ENCODE results near the gene VSTM2L. TPM values are rescaled to one million over a fixed set of nuclear protein-coding genes. Genes with fewer than 3 reads are reported as not detected.

The VSTM2L gene
- total and polyA plus RNA-seq, 2 donors (not counting 3 experiments of a cell fraction or from before 2014, with no cell fraction given): 0.18 TPM; not detected in 1

DNA sequence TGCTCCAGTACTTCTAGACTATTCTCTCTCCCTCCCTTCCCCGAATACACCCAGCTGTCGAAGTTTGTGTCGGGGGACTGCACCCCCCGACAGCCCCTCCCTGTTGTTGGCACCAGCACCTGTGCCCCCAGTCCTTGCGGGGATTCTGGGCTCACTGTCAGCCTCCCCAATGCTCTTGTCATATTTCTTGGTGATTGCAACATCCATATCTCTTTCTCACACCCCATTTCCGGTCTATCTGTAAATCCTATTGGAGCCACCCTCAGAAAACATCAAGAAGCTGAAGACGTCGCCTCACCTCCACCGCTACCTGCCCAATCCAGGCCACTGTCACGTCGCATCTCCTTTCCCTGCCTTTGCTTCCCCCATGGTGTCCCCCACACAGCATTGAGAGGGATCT lies 32.6 kb upstream of the VSTM2L start:
- Histone ChIP-seq H3K4me3 (replicated peaks in 1 of 3; ENCODE audit: insufficient read depth in 1 of 3, low read depth in 1 of 3, low read length in 3 of 3) (no peak overlapping the region), H3K36me3 (ENCODE audit: control insufficient read depth in 2 of 2, extremely low read depth in 1 of 2, insufficient read depth in 2 of 2, low read length in 2 of 2) (peaks cover 0 to 6% of the 10 kb centered on the region in 2 experiments), H3K9me3 (replicated peaks; ENCODE audit: control insufficient read depth, insufficient read depth, low read length) (no peaks in the 10 kb centered on the region), H3K4me2 (ENCODE audit: insufficient read depth, low read length) (no peak overlapping the region), H3K79me2 (ENCODE audit: control insufficient read depth, insufficient read depth, low read length) (no peaks in the 10 kb centered on the region), H3K9me1 (replicated peaks; ENCODE audit: control insufficient read depth, extremely low read depth, insufficient read depth, low read length) (no peaks in the 10 kb centered on the region), H2AFZ (ENCODE audit: low read depth, low read length) (no peak overlapping the region), H3K27ac (ENCODE audit: insufficient read depth, low read depth, low read length) (no peak overlapping the region), H3K27me3 (ENCODE audit: control insufficient read depth in 2 of 2, insufficient read depth in 2 of 2, low read length in 2 of 2) (no peaks in the 10 kb centered on the region), H3K9ac (replicated peaks; ENCODE audit: extremely low read depth, insufficient read depth, low read length) (no peak overlapping the region), H4K20me1 (replicated peaks; ENCODE audit: control insufficient read depth, extremely low read depth, insufficient read depth, low read length) (no peaks in the 10 kb centered on the region), H3K4me1 (ENCODE audit: control insufficient read depth, extremely low read depth, insufficient read depth, low read length) (no peaks in the 10 kb centered on the region)
- no peak for TF ChIP-seq FOS (IDR thresholded peaks at IDR 0.05; ENCODE audit: borderline replicate concordance, insufficient read depth, low read length)
- TF ChIP-seq POLR2AphosphoS5 (IDR thresholded peaks at IDR 0.05; ENCODE audit: insufficient read depth, low read depth, low read length): no peak
- TF ChIP-seq MYC (IDR thresholded peaks at IDR 0.05; ENCODE audit: low read depth, low read length): no peak
- no peak for TF ChIP-seq MAX (IDR thresholded peaks at IDR 0.05; ENCODE audit: insufficient read depth, insufficient read length)
- TF ChIP-seq POLR2A (IDR thresholded peaks at IDR 0.05; ENCODE audit: low read depth, low read length): no peak
- no peak for TF ChIP-seq EZH2 (IDR thresholded peaks at IDR 0.05; ENCODE audit: borderline replicate concordance, low read depth, low read length, severe bottlenecking)
- TF ChIP-seq JUN (IDR thresholded peaks at IDR 0.05; ENCODE audit: borderline replicate concordance, insufficient read depth, insufficient read length, low read depth): no peak
- no peak for TF ChIP-seq GATA2 (IDR thresholded peaks at IDR 0.05; ENCODE audit: insufficient read depth, insufficient read length, low read depth, low read length)
- no peak for TF ChIP-seq CTCF (IDR thresholded peaks at IDR 0.05; ENCODE audit: extremely low read depth in 1 of 2, insufficient read depth in 1 of 2, low read depth in 1 of 2, low read length in 2 of 2)
- no TSS peak for BruUV-seq (replicated peaks)
- ChIA-PET POLR2A (no interaction called here), CTCF (no interaction called here)
- intact Hi-C loops (cut with micrococcal nuclease) (no loop called here), dilution Hi-C loops (cut with MboI; ENCODE audit: extremely low pct_ligation_motif_present, low sequenced_read_pairs) (no loop called here)
- DNase-seq (ENCODE audit: low read depth, low spot score) (no peak), FAIRE-seq (no peak)
